ENCODE measurements around the gene CREB1.

DNA sequence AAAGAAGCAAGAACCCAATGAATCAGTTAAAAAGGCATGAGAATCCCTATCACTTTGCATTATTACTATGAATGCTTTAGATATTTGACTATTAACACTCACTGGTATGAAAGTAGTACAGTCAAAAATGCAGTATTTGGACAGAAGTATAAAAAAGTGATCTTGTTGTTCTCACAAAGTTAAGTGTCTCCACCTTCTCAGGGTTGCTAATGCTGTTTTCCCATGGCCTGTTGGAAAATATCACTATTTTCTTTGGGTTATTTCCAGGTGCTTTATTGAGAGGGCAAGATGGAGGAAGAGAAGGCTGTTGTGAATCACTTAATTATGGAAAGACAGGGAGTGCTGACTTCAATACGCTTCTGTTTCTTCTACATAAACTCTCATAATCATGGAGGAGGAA is 13.6 kb upstream of the CREB1 start:
- TF ChIP-seq CEBPB (IDR thresholded peaks at IDR 0.05) (no peak), TAF1 (IDR thresholded peaks at IDR 0.05; ENCODE audit: low read depth) (no peak), RAD21 (IDR thresholded peaks at IDR 0.05; ENCODE audit: low read depth) (no peak), EP300 (IDR thresholded peaks at IDR 0.05; ENCODE audit: borderline replicate concordance) (no peak), EGR1 (IDR thresholded peaks at IDR 0.05) (no peak), ZBTB7A (IDR thresholded peaks at IDR 0.05; ENCODE audit: low read depth) (no peak), MAX (IDR thresholded peaks at IDR 0.05) (no peak), REST (IDR thresholded peaks at IDR 0.05; ENCODE audit: low read depth) (no peak), CREB1 (IDR thresholded peaks at IDR 0.05; ENCODE audit: low read depth) (no peak), YY1 (IDR thresholded peaks at IDR 0.05; ENCODE audit: low read depth) (no peak), NFIC (IDR thresholded peaks at IDR 0.05) (no peak)
